GM21737 (cell line): ENCODE results near the gene LRRFIP1.
"Not testable (repeated sequence)": the region's sequence is repeated elsewhere in the genome, so short reads cannot be mapped to it uniquely, and the experiment has no call there.

Experiments used
- ATAC-seq: cut with Tn5 transposase; IDR thresholded peaks from one replicate; pipeline ENCODE4 v1.9.1; 2021; ENCODE audit warnings: mild to moderate bottlenecking, moderate library complexity; ENCODE audit not compliant: unreplicated experiment

The LRRFIP1 gene

GRCh38 chr2:237743024-237743423 lies 115.6 kb downstream of the LRRFIP1 start:
- no peak for ATAC-seq

GRCh38 chr2:237743561-237744269 lies 116.3 kb downstream of the LRRFIP1 start:
- no peak for ATAC-seq

GRCh38 chr2:237744270-237744612 lies 116.9 kb downstream of the LRRFIP1 start:
- ATAC-seq = no peak

GRCh38 chr2:237744613-237745249 lies 117.3 kb downstream of the LRRFIP1 start:
- ATAC-seq = peak; percentile 50

- no peak for ATAC-seq
These were observed 117.8 kb downstream of the LRRFIP1 start for GRCh38 chr2:237745250-237745613.

- no peak for ATAC-seq
These were observed 119.1 kb downstream of the LRRFIP1 start for GRCh38 chr2:237746302-237747080.

GRCh38 chr2:237747189-237747588 lies 119.8 kb downstream of the LRRFIP1 start:
- ATAC-seq = no peak

- ATAC-seq = no peak
These were observed 121.6 kb downstream of the LRRFIP1 start for GRCh38 chr2:237749002-237749401.

- ATAC-seq = no peak
These were observed 122.6 kb downstream of the LRRFIP1 start for GRCh38 chr2:237749961-237750360.

GRCh38 chr2:237750441-237750840 lies 123.1 kb downstream of the LRRFIP1 start:
- ATAC-seq = not testable (repeated sequence)

GRCh38 chr2:237752761-237753165 lies 125.4 kb downstream of the LRRFIP1 start:
- ATAC-seq = peak; percentile 89

- no peak for ATAC-seq
These were observed 126.8 kb downstream of the LRRFIP1 start for GRCh38 chr2:237754182-237754581.

- ATAC-seq = no peak
These were observed 127.3 kb downstream of the LRRFIP1 start for GRCh38 chr2:237754626-237755248.

GRCh38 chr2:237757616-237758015 lies 130.2 kb downstream of the LRRFIP1 start:
- ATAC-seq = no peak

- no peak for ATAC-seq
These were observed 130.8 kb downstream of the LRRFIP1 start for GRCh38 chr2:237758185-237758584.

GRCh38 chr2:237759176-237759575 lies 131.8 kb downstream of the LRRFIP1 start:
- ATAC-seq = no peak

- ATAC-seq = no peak
These were observed 133.4 kb downstream of the LRRFIP1 start for GRCh38 chr2:237760506-237761502.

GRCh38 chr2:237762291-237763182 lies 135.2 kb downstream of the LRRFIP1 start:
- ATAC-seq = not testable (repeated sequence)

- no peak for ATAC-seq
These were observed 136.4 kb downstream of the LRRFIP1 start for GRCh38 chr2:237763812-237764211.
